Cardiac fibroblast (primary cell): Measurements from ENCODE around the gene INHBE.

Experiments
- DNase-seq, 2 donors: peaks; one replicate each; pipeline versions ENCODE4 v3.0.0 to v3.0.0-alpha.2; 2010; ENCODE audit warnings: low read depth in 2 of 2
- H3K4me3 ChIP-seq, 2 donors: replicated peaks in 1 of 2; 1 replicate in 1 of 2; 2 replicates in 1 of 2; pipeline ENCODE4 v1.5.1; 2011; ENCODE audit warnings: low read depth in 2 of 2, low read length in 2 of 2, mild to moderate bottlenecking in 2 of 2, moderate library complexity in 1 of 2
- TF ChIP-seq, protein P1 (sequence below): IDR thresholded peaks from one replicate; pipeline ENCODE4 v1.5.1; 2011; ENCODE audit warnings: low read depth, mild to moderate bottlenecking, low read length, inconsistent platforms

INHBE gene

DNA sequence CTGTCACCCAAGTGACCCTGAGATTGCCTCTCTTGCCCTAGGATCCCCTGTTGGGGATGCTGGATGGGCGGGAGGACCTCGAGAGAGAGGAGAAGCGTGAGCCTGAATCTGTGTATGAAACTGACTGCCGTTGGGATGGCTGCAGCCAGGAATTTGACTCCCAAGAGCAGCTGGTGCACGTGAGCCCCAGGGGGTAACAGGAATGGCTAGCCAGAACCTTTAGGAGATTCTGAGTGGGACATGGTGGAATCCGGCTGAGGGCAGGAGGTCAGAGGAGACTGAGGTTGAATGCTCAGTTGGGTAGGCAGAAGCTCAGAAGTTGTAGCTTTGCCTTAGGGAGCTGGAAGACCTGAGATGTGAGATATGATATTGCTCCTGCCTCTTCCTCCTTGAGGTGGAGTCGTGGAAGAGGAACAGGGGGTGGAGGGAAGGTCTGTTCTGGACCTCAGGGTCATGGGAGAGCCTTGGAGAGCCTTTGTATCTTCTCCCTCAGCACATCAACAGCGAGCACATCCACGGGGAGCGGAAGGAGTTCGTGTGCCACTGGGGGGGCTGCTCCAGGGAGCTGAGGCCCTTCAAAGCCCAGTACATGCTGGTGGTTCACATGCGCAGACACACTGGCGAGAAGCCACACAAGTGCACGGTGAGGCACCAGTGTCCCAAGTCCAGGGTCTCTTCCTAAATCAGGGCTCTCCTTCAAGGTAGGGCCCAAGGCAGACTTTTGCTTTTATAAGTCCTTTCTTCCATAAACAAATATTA is 10.8 kb downstream of the INHBE start:
- TF ChIP-seq, protein P1, sequence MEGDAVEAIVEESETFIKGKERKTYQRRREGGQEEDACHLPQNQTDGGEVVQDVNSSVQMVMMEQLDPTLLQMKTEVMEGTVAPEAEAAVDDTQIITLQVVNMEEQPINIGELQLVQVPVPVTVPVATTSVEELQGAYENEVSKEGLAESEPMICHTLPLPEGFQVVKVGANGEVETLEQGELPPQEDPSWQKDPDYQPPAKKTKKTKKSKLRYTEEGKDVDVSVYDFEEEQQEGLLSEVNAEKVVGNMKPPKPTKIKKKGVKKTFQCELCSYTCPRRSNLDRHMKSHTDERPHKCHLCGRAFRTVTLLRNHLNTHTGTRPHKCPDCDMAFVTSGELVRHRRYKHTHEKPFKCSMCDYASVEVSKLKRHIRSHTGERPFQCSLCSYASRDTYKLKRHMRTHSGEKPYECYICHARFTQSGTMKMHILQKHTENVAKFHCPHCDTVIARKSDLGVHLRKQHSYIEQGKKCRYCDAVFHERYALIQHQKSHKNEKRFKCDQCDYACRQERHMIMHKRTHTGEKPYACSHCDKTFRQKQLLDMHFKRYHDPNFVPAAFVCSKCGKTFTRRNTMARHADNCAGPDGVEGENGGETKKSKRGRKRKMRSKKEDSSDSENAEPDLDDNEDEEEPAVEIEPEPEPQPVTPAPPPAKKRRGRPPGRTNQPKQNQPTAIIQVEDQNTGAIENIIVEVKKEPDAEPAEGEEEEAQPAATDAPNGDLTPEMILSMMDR = no peak
- DNase-seq = no peak
- no peak overlapping the region for H3K4me3 ChIP-seq

DNA sequence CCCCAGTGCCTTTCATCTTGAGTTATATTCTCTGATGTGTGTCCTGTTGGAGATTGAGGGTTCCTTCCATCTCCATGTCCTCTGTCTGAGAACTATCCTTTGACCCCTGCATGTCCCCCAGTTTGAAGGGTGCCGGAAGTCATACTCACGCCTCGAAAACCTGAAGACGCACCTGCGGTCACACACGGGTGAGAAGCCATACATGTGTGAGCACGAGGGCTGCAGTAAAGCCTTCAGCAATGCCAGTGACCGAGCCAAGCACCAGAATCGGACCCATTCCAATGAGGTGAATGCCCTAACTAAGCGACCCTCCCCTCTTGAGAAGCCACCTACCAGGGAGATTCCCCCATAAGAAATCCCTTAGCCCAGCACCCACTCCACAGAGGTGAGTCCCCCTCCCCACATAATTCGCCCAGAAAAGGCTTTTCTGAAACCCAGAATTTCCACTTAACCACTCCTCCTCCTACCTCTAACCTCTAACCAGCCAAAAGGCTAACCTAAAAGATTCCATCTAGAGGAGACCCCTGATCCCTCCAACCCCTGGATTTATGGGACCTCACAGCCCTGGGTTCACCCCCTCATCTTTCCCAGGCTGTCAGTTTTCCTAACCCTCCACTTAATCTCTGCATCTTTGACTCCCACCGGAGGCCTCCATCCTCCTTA is 12.2 kb downstream of the INHBE start:
- TF ChIP-seq, protein P1 = no peak
- no peak overlapping the region for H3K4me3 ChIP-seq
- DNase-seq = no peak

DNA sequence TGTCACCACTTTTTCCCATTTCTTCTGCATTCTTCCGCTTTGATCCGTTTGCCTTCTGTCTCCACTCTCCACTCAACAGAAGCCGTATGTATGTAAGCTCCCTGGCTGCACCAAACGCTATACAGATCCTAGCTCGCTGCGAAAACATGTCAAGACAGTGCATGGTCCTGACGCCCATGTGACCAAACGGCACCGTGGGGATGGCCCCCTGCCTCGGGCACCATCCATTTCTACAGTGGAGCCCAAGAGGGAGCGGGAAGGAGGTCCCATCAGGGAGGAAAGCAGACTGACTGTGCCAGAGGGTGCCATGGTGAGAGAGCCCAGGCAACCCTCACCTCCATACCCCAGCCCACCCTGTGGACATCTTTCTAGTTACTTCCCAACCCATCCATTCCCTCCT is 12.8 kb downstream of the INHBE start:
- TF ChIP-seq, protein P1 = no peak
- H3K4me3 ChIP-seq = no peak overlapping the region
- no peak for DNase-seq

DNA sequence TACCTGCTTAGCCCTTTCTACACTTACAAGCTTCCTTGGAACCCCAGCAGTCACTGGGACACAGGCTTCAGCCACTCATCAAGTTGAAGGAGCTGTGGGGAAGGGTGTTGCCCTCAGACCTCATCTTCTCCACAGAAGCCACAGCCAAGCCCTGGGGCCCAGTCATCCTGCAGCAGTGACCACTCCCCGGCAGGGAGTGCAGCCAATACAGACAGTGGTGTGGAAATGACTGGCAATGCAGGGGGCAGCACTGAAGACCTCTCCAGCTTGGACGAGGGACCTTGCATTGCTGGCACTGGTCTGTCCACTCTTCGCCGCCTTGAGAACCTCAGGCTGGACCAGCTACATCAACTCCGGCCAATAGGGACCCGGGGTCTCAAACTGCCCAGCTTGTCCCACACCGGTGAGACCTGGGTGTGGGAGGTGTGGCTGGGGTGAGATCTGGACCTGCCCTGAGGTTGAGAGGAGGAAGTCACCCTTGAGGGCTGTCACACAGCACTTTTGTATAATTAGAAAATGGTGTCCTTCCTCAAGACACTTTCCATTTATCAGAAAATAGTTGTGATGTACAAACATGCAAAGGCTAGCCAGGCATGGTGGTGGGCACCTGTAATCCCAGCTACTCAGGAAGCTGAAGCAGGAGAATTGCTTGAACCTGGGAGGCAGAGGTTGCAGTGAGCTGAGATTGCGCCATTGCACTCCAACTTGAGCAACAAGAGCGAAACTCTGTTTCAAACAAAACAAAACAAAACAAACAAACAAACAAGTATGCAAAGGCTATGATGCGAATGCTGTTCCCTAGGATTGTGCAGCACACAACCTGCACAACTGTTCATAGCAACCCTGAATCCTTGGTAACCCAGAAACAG is 14.4 kb downstream of the INHBE start:
- TF ChIP-seq, protein P1 = no peak
- no peak for DNase-seq
- H3K4me3 ChIP-seq = no peak overlapping the region

DNA sequence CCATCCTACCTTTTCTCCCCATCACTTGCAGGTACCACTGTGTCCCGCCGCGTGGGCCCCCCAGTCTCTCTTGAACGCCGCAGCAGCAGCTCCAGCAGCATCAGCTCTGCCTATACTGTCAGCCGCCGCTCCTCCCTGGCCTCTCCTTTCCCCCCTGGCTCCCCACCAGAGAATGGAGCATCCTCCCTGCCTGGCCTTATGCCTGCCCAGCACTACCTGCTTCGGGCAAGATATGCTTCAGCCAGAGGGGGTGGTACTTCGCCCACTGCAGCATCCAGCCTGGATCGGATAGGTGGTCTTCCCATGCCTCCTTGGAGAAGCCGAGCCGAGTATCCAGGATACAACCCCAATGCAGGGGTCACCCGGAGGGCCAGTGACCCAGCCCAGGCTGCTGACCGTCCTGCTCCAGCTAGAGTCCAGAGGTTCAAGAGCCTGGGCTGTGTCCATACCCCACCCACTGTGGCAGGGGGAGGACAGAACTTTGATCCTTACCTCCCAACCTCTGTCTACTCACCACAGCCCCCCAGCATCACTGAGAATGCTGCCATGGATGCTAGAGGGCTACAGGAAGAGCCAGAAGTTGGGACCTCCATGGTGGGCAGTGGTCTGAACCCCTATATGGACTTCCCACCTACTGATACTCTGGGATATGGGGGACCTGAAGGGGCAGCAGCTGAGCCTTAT is 15.3 kb downstream of the INHBE start:
- TF ChIP-seq, protein P1 = no peak
- no peak for DNase-seq
- no peak overlapping the region for H3K4me3 ChIP-seq

DNA sequence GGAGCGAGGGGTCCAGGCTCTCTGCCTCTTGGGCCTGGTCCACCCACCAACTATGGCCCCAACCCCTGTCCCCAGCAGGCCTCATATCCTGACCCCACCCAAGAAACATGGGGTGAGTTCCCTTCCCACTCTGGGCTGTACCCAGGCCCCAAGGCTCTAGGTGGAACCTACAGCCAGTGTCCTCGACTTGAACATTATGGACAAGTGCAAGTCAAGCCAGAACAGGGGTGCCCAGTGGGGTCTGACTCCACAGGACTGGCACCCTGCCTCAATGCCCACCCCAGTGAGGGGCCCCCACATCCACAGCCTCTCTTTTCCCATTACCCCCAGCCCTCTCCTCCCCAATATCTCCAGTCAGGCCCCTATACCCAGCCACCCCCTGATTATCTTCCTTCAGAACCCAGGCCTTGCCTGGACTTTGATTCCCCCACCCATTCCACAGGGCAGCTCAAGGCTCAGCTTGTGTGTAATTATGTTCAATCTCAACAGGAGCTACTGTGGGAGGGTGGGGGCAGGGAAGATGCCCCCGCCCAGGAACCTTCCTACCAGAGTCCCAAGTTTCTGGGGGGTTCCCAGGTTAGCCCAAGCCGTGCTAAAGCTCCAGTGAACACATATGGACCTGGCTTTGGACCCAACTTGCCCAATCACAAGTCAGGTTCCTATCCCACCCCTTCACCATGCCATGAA is 16.0 kb downstream of the INHBE start:
- no peak overlapping the region for H3K4me3 ChIP-seq
- DNase-seq = no peak
- TF ChIP-seq, protein P1 = no peak
